HEK293 (cell line): ENCODE measurements around the gene RAC3.

Source experiments
- ELK4 ChIP-seq: IDR thresholded peaks from 2 replicates; pipeline ENCODE4 v1.6.1; 2011; ENCODE audit warnings: mild to moderate bottlenecking, low read depth, low read length, borderline replicate concordance
- GLI4 ChIP-seq: fragments of 450-650 bp; formaldehyde crosslinking; IDR thresholded peaks from 2 replicates; pipeline ENCODE4 v1.5.1; 2016; ENCODE audit warnings: missing biosample characterization, missing genetic modification characterization
- RBAK ChIP-seq: fragments of 450-650 bp; formaldehyde crosslinking; IDR thresholded peaks from 2 replicates; pipeline ENCODE4 v1.5.1; 2016; ENCODE audit warnings: missing biosample characterization, missing genetic modification characterization
- TCF7L2 ChIP-seq: IDR thresholded peaks from 2 replicates; pipeline ENCODE4 v1.6.1; 2011; ENCODE audit warnings: low read depth, mild to moderate bottlenecking, inconsistent platforms, low read length, moderate library complexity, borderline replicate concordance
- ZBTB10 ChIP-seq: fragments of 450-650 bp; formaldehyde crosslinking; IDR thresholded peaks from 2 replicates; pipeline ENCODE4 v1.5.1; 2016; ENCODE audit warnings: missing biosample characterization, missing genetic modification characterization
- ZBTB11 ChIP-seq: fragments of 450-650 bp; formaldehyde crosslinking; conservative IDR thresholded peaks from 2 replicates; pipeline ENCODE4 v1.5.1; 2016; ENCODE audit warnings: low read depth, missing biosample characterization, missing genetic modification characterization
- ZBTB21 ChIP-seq: fragments of 450-650 bp; formaldehyde crosslinking; IDR thresholded peaks from 2 replicates; pipeline ENCODE4 v1.5.1; 2017; ENCODE audit warnings: missing biosample characterization, missing genetic modification characterization
- ZBTB26 ChIP-seq: fragments of 450-650 bp; formaldehyde crosslinking; optimal IDR thresholded peaks from 2 replicates; pipeline ENCODE3; 2016; ENCODE audit warnings: missing biosample characterization, mild to moderate bottlenecking, missing genetic modification characterization
- ZNF426 ChIP-seq: fragments of 450-650 bp; formaldehyde crosslinking; IDR thresholded peaks from 2 replicates; pipeline ENCODE4 v1.5.1; 2017; ENCODE audit warnings: missing biosample characterization, missing genetic modification characterization, mild to moderate bottlenecking, inconsistent platforms, moderate library complexity
- TF ChIP-seq, protein P1 (sequence below): fragments of 450-650 bp; formaldehyde crosslinking; IDR thresholded peaks from 2 replicates; pipeline ENCODE4 v1.5.1; 2016; ENCODE audit warnings: missing biosample characterization, missing genetic modification characterization
- TF ChIP-seq, protein P2 (sequence below): fragments of 450-650 bp; formaldehyde crosslinking; IDR thresholded peaks from 2 replicates; pipeline ENCODE4 v1.5.1; 2016; ENCODE audit warnings: missing biosample characterization, missing genetic modification characterization

- TF ChIP-seq, protein P1, sequence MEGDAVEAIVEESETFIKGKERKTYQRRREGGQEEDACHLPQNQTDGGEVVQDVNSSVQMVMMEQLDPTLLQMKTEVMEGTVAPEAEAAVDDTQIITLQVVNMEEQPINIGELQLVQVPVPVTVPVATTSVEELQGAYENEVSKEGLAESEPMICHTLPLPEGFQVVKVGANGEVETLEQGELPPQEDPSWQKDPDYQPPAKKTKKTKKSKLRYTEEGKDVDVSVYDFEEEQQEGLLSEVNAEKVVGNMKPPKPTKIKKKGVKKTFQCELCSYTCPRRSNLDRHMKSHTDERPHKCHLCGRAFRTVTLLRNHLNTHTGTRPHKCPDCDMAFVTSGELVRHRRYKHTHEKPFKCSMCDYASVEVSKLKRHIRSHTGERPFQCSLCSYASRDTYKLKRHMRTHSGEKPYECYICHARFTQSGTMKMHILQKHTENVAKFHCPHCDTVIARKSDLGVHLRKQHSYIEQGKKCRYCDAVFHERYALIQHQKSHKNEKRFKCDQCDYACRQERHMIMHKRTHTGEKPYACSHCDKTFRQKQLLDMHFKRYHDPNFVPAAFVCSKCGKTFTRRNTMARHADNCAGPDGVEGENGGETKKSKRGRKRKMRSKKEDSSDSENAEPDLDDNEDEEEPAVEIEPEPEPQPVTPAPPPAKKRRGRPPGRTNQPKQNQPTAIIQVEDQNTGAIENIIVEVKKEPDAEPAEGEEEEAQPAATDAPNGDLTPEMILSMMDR (tag by site-specific recombination), result no peak
- TF ChIP-seq ZBTB21, result no peak
- no peak for TF ChIP-seq ZBTB26
- TF ChIP-seq GLI4 (tag by site-specific recombination), result no peak
- no peak for TF ChIP-seq ZBTB10 (tag by site-specific recombination)
- TF ChIP-seq ELK4, result no peak
- TF ChIP-seq, protein P2, sequence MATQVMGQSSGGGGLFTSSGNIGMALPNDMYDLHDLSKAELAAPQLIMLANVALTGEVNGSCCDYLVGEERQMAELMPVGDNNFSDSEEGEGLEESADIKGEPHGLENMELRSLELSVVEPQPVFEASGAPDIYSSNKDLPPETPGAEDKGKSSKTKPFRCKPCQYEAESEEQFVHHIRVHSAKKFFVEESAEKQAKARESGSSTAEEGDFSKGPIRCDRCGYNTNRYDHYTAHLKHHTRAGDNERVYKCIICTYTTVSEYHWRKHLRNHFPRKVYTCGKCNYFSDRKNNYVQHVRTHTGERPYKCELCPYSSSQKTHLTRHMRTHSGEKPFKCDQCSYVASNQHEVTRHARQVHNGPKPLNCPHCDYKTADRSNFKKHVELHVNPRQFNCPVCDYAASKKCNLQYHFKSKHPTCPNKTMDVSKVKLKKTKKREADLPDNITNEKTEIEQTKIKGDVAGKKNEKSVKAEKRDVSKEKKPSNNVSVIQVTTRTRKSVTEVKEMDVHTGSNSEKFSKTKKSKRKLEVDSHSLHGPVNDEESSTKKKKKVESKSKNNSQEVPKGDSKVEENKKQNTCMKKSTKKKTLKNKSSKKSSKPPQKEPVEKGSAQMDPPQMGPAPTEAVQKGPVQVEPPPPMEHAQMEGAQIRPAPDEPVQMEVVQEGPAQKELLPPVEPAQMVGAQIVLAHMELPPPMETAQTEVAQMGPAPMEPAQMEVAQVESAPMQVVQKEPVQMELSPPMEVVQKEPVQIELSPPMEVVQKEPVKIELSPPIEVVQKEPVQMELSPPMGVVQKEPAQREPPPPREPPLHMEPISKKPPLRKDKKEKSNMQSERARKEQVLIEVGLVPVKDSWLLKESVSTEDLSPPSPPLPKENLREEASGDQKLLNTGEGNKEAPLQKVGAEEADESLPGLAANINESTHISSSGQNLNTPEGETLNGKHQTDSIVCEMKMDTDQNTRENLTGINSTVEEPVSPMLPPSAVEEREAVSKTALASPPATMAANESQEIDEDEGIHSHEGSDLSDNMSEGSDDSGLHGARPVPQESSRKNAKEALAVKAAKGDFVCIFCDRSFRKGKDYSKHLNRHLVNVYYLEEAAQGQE (tag by site-specific recombination), result no peak
- TF ChIP-seq ZNF426, result no peak
- no peak for TF ChIP-seq RBAK (tag by site-specific recombination)
- no peak for TF ChIP-seq TCF7L2
- no peak for TF ChIP-seq ZBTB11
These were observed 31.9 kb upstream of the RAC3 start for GRCh38 chr17:81999587-81999975.
